Neural crest cell (in vitro differentiated cells): ENCODE results near the gene CFAP70. TPM values are rescaled to one million over a fixed set of nuclear protein-coding genes. Genes with fewer than 3 reads are reported as not detected.

Experiments used
- DNase-seq: peaks from one replicate; pipeline ENCODE4 v3.0.0; 2021; ENCODE audit warnings: low read depth, mixed read lengths, low spot score
- H3K27ac Mint-ChIP-seq: one replicate; pipeline ENCODE4 v1.8.0; 2021; ENCODE audit warnings: mild to moderate bottlenecking, mixed read lengths; ENCODE audit not compliant: unreplicated experiment
- H3K27me3 Mint-ChIP-seq: 2 replicates; pipeline ENCODE4 v1.8.0; 2021; ENCODE audit warnings: low read depth, mild to moderate bottlenecking, mixed read lengths
- H3K36me3 Mint-ChIP-seq: 2 replicates; pipeline ENCODE4 v1.8.0; 2021; ENCODE audit warnings: low read depth, mild to moderate bottlenecking, mixed read lengths
- H3K4me1 Mint-ChIP-seq: 2 replicates; pipeline ENCODE4 v1.8.0; 2021; ENCODE audit warnings: mixed read lengths
- H3K4me3 Mint-ChIP-seq: one replicate; pipeline ENCODE4 v1.8.0; 2021; ENCODE audit warnings: mild to moderate bottlenecking, mixed read lengths
- H3K9me3 Mint-ChIP-seq: 2 replicates; pipeline ENCODE4 v1.8.0; 2021; ENCODE audit warnings: mixed read lengths
- CTCF ChIP-seq: fragments of 200-600 bp; sonication (generic); conservative IDR thresholded peaks from 2 replicates; pipeline ENCODE4 v1.5.0; 2021; ENCODE audit warnings: antibody characterized with exemption, mild to moderate bottlenecking
- total RNA-seq: library from RNA; stranded (reverse); gene quantifications from 2 replicates; pipeline ENCODE4 v1.2.1, GENCODE V29; 2021

CFAP70 gene
- total RNA-seq, 1 donor from 2014 or later, result 0.65 TPM

GRCh38 chr10:73234695-73235094, 124.0 kb downstream of the CFAP70 start:
- no peak overlapping the region for H3K4me3 Mint-ChIP-seq
- H3K9me3 Mint-ChIP-seq, result no peaks in the 10 kb centered on the region
- no peaks in the 10 kb centered on the region for H3K27me3 Mint-ChIP-seq
- no peaks in the 10 kb centered on the region for H3K4me1 Mint-ChIP-seq
- DNase-seq, result no peak
- H3K27ac Mint-ChIP-seq, result no peak overlapping the region
- TF ChIP-seq CTCF, result no peak
- peaks cover 7% of the 10 kb centered on the region for H3K36me3 Mint-ChIP-seq

- Mint-ChIP-seq H3K4me3 (no peak overlapping the region), H3K27ac (no peak overlapping the region), H3K27me3 (no peaks in the 10 kb centered on the region), H3K9me3 (no peaks in the 10 kb centered on the region), H3K4me1 (no peaks in the 10 kb centered on the region), H3K36me3 (peaks cover 7% of the 10 kb centered on the region)
- no peak for TF ChIP-seq CTCF
- DNase-seq, result no peak
Measured at GRCh38 chr10:73233883-73234282, 124.8 kb downstream of the CFAP70 start.

GRCh38 chr10:73232887-73233286, 125.8 kb downstream of the CFAP70 start:
- H3K36me3 Mint-ChIP-seq, result peaks cover 7% of the 10 kb centered on the region
- H3K4me1 Mint-ChIP-seq, result no peaks in the 10 kb centered on the region
- no peak overlapping the region for H3K27ac Mint-ChIP-seq
- no peak overlapping the region for H3K4me3 Mint-ChIP-seq
- no peaks in the 10 kb centered on the region for H3K9me3 Mint-ChIP-seq
- H3K27me3 Mint-ChIP-seq, result no peaks in the 10 kb centered on the region
- DNase-seq, result no peak
- peak; percentile 40 for TF ChIP-seq CTCF

- no peak for DNase-seq
- peak overlapping the region; percentile 73 for H3K27ac Mint-ChIP-seq
- TF ChIP-seq CTCF, result no peak
Measured at GRCh38 chr10:73229567-73229966, 129.1 kb downstream of the CFAP70 start.

GRCh38 chr10:73228247-73228646, 130.4 kb downstream of the CFAP70 start:
- no peaks in the 10 kb centered on the region for H3K27me3 Mint-ChIP-seq
- H3K27ac Mint-ChIP-seq, result no peak overlapping the region
- H3K9me3 Mint-ChIP-seq, result no peaks in the 10 kb centered on the region
- H3K4me1 Mint-ChIP-seq, result no peaks in the 10 kb centered on the region
- no peak overlapping the region for H3K4me3 Mint-ChIP-seq
- no peak for TF ChIP-seq CTCF
- DNase-seq, result no peak
- H3K36me3 Mint-ChIP-seq, result peaks cover 7% of the 10 kb centered on the region

More at GRCh38 chr10:73229567-73229966, 129.1 kb downstream of the CFAP70 start:
- Mint-ChIP-seq H3K36me3 (peaks cover 7% of the 10 kb centered on the region), H3K9me3 (no peaks in the 10 kb centered on the region), H3K4me1 (no peaks in the 10 kb centered on the region), H3K27me3 (no peaks in the 10 kb centered on the region), H3K4me3 (no peak overlapping the region)

GRCh38 chr10:73226663-73227062, 132.0 kb downstream of the CFAP70 start:
- Mint-ChIP-seq H3K4me3 (no peak overlapping the region), H3K9me3 (no peaks in the 10 kb centered on the region), H3K27ac (no peak overlapping the region), H3K27me3 (no peaks in the 10 kb centered on the region), H3K36me3 (peaks cover 4% of the 10 kb centered on the region), H3K4me1 (no peaks in the 10 kb centered on the region)
- TF ChIP-seq CTCF, result no peak
- DNase-seq, result no peak
